Measurements from ENCODE around the gene ZNF878.

The ZNF878 gene

DNA sequence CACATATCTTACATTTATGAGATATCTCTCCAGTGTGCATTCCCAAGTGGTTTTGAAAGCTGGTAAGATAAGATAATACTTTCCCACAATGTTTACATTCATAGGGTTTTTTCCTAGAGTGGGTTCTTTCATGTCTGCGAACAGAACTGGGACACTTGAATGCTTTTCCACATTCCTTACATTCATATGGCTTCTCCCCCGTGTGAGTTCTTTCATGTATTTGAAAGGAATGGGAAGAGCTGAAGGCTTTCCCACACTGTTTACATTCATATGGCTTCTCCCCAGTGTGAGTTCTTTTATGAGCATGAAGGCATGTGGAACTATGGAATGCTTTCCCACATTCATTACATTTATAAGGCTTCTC lies 37.0 kb downstream of the ZNF878 start:
- Histone ChIP-seq H3K9me3 (ENCODE audit: low read length) (peaks cover 39% of the 10 kb centered on the region), H3K27ac (ENCODE audit: low read depth, low read length) (no peak overlapping the region), H3K4me1 (ENCODE audit: insufficient read depth, low read length) (no peaks in the 10 kb centered on the region), H3K36me3 (ENCODE audit: insufficient read depth, low read length) (peaks cover 26% of the 10 kb centered on the region), H3K9ac (ENCODE audit: low read length) (no peak overlapping the region), H3K27me3 (ENCODE audit: control insufficient read depth in 1 of 2, insufficient read depth in 2 of 2, low read length in 2 of 2) (no peaks in the 10 kb centered on the region), H3K4me3 (ENCODE audit: low read depth in 1 of 2, low read length in 2 of 2) (no peak overlapping the region)

- Histone ChIP-seq H3K27ac (ENCODE audit: low read depth, low read length) (no peak overlapping the region), H3K4me3 (ENCODE audit: low read depth in 1 of 2, low read length in 2 of 2) (no peak overlapping the region), H3K9me3 (ENCODE audit: low read length) (peaks cover 39% of the 10 kb centered on the region), H3K27me3 (ENCODE audit: control insufficient read depth in 1 of 2, insufficient read depth in 2 of 2, low read length in 2 of 2) (no peaks in the 10 kb centered on the region), H3K36me3 (ENCODE audit: insufficient read depth, low read length) (peaks cover 26% of the 10 kb centered on the region), H3K4me1 (ENCODE audit: insufficient read depth, low read length) (no peaks in the 10 kb centered on the region), H3K9ac (ENCODE audit: low read length) (no peak overlapping the region)
Observed at GRCh38 chr19:12015015-12015752, 37.6 kb downstream of the ZNF878 start.

- no peaks in the 10 kb centered on the region for H3K4me1 ChIP-seq (ENCODE audit: insufficient read depth, low read length)
- no peaks in the 10 kb centered on the region for H3K36me3 ChIP-seq (ENCODE audit: insufficient read depth, low read length)
- no peak overlapping the region for H3K9ac ChIP-seq (ENCODE audit: low read length)
- no peaks in the 10 kb centered on the region for H3K9me3 ChIP-seq (ENCODE audit: low read length)
- H3K27me3 ChIP-seq (ENCODE audit: control insufficient read depth in 1 of 2, insufficient read depth in 2 of 2, low read length in 2 of 2), result no peaks in the 10 kb centered on the region
- H3K27ac ChIP-seq (ENCODE audit: low read depth, low read length), result no peak overlapping the region
- no peak overlapping the region for H3K4me3 ChIP-seq (ENCODE audit: low read depth in 1 of 2, low read length in 2 of 2)
Observed at GRCh38 chr19:12000152-12000981, 52.4 kb downstream of the ZNF878 start.

DNA sequence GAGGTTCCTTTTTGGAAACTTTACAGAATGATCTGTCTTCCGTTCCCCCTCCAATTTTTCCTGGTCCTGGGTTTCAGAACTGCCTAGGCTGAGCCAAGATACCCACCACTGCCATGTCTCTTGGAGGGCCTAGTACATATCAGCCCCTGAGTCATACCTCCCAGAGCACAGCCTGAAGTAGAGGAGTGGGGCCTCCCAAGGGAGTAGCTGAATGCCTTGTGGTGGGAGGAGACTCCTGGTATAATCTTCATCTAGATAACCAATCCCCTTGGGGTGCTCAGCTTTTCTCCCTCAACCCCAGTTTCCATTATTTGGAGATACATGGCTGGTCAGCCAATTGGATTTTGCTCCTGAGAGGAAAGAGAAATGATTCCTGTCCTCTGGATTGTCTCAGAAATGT lies 57.6 kb downstream of the ZNF878 start:
- Histone ChIP-seq H3K9ac (ENCODE audit: low read length) (no peak overlapping the region), H3K9me3 (ENCODE audit: low read length) (no peaks in the 10 kb centered on the region), H3K4me3 (ENCODE audit: low read depth in 1 of 2, low read length in 2 of 2) (no peak overlapping the region), H3K27me3 (ENCODE audit: control insufficient read depth in 1 of 2, insufficient read depth in 2 of 2, low read length in 2 of 2) (no peaks in the 10 kb centered on the region), H3K36me3 (ENCODE audit: insufficient read depth, low read length) (no peaks in the 10 kb centered on the region), H3K4me1 (ENCODE audit: insufficient read depth, low read length) (peaks cover 5% of the 10 kb centered on the region), H3K27ac (ENCODE audit: low read depth, low read length) (no peak overlapping the region)
